HL-60 (cell line): ENCODE data around the gene PBX1.

Source experiments
- DNase-seq, 2 experiments: peaks; one replicate each; pipeline ENCODE4 v3.0.0-alpha.2; 2010 to 2020; ENCODE audit warnings: low read depth in 1 of 2, low spot score in 1 of 2
- H3K27ac ChIP-seq: fragments of 250-450 bp; sonication (Bioruptor Pico); replicated peaks from 2 replicates; pipeline ENCODE4 v1.5.1; 2020; ENCODE audit warnings: mild to moderate bottlenecking, moderate library complexity
- H3K27me3 ChIP-seq: fragments of 250-450 bp; sonication (Bioruptor Pico); 2 replicates; pipeline ENCODE4 v1.5.1; 2021; ENCODE audit warnings: mild to moderate bottlenecking, moderate library complexity; ENCODE audit not compliant: insufficient read depth, poor library complexity, severe bottlenecking
- H3K4me3 ChIP-seq: replicated peaks from 2 replicates; pipeline ENCODE4 v1.5.1; 2011; ENCODE audit warnings: mild to moderate bottlenecking, control low read depth, low read length; ENCODE audit not compliant: insufficient read depth
- GABPA ChIP-seq: IDR thresholded peaks from 2 replicates; pipeline ENCODE4 v1.6.1; 2012; ENCODE audit warnings: low read depth
- POLR2AphosphoS5 ChIP-seq: IDR thresholded peaks from 2 replicates; pipeline ENCODE4 v1.6.1; 2012; ENCODE audit warnings: low read depth
- SPI1 ChIP-seq: IDR thresholded peaks from 2 replicates; pipeline ENCODE4 v1.6.1; 2012; ENCODE audit warnings: low read depth, mild to moderate bottlenecking, borderline replicate concordance
- TF ChIP-seq, protein P1 (sequence below): IDR thresholded peaks from 2 replicates; pipeline ENCODE4 v1.6.1; 2012; ENCODE audit warnings: low read depth; ENCODE audit not compliant: insufficient replicate concordance
- TF ChIP-seq, protein P2 (sequence below): IDR thresholded peaks from one replicate; pipeline ENCODE4 v1.5.1; 2011; ENCODE audit warnings: low read length, control low read depth, inconsistent platforms; ENCODE audit not compliant: insufficient read depth

Gene PBX1

DNA sequence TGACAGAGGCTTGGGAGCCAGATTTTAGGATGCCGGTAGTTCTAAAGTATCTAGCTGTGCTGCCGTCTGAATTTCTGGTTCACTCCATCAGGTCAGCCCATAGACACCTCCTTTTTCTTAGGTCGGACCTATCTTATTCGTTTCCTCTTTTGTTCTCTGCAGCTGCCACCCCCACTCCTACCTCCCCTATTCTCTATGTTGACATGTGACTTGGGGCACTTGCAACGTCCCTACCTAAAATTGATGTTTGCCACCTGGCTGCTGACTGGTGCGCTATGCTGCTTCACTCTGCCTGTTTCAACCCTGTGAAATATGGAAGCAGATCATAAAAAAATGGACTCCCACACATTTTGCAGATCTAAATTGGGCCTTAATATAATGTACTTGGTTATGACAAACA, 55.3 kb downstream of the PBX1 start:
- DNase-seq = no peak
- Histone ChIP-seq H3K4me3 (no peak overlapping the region), H3K27ac (no peak overlapping the region), H3K27me3 (no peaks in the 10 kb centered on the region)
- no peak for TF ChIP-seq SPI1
- no peak for TF ChIP-seq POLR2AphosphoS5
- TF ChIP-seq, protein P1, sequence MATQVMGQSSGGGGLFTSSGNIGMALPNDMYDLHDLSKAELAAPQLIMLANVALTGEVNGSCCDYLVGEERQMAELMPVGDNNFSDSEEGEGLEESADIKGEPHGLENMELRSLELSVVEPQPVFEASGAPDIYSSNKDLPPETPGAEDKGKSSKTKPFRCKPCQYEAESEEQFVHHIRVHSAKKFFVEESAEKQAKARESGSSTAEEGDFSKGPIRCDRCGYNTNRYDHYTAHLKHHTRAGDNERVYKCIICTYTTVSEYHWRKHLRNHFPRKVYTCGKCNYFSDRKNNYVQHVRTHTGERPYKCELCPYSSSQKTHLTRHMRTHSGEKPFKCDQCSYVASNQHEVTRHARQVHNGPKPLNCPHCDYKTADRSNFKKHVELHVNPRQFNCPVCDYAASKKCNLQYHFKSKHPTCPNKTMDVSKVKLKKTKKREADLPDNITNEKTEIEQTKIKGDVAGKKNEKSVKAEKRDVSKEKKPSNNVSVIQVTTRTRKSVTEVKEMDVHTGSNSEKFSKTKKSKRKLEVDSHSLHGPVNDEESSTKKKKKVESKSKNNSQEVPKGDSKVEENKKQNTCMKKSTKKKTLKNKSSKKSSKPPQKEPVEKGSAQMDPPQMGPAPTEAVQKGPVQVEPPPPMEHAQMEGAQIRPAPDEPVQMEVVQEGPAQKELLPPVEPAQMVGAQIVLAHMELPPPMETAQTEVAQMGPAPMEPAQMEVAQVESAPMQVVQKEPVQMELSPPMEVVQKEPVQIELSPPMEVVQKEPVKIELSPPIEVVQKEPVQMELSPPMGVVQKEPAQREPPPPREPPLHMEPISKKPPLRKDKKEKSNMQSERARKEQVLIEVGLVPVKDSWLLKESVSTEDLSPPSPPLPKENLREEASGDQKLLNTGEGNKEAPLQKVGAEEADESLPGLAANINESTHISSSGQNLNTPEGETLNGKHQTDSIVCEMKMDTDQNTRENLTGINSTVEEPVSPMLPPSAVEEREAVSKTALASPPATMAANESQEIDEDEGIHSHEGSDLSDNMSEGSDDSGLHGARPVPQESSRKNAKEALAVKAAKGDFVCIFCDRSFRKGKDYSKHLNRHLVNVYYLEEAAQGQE = no peak
- TF ChIP-seq, protein P2, sequence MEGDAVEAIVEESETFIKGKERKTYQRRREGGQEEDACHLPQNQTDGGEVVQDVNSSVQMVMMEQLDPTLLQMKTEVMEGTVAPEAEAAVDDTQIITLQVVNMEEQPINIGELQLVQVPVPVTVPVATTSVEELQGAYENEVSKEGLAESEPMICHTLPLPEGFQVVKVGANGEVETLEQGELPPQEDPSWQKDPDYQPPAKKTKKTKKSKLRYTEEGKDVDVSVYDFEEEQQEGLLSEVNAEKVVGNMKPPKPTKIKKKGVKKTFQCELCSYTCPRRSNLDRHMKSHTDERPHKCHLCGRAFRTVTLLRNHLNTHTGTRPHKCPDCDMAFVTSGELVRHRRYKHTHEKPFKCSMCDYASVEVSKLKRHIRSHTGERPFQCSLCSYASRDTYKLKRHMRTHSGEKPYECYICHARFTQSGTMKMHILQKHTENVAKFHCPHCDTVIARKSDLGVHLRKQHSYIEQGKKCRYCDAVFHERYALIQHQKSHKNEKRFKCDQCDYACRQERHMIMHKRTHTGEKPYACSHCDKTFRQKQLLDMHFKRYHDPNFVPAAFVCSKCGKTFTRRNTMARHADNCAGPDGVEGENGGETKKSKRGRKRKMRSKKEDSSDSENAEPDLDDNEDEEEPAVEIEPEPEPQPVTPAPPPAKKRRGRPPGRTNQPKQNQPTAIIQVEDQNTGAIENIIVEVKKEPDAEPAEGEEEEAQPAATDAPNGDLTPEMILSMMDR = no peak
- TF ChIP-seq GABPA = no peak

DNA sequence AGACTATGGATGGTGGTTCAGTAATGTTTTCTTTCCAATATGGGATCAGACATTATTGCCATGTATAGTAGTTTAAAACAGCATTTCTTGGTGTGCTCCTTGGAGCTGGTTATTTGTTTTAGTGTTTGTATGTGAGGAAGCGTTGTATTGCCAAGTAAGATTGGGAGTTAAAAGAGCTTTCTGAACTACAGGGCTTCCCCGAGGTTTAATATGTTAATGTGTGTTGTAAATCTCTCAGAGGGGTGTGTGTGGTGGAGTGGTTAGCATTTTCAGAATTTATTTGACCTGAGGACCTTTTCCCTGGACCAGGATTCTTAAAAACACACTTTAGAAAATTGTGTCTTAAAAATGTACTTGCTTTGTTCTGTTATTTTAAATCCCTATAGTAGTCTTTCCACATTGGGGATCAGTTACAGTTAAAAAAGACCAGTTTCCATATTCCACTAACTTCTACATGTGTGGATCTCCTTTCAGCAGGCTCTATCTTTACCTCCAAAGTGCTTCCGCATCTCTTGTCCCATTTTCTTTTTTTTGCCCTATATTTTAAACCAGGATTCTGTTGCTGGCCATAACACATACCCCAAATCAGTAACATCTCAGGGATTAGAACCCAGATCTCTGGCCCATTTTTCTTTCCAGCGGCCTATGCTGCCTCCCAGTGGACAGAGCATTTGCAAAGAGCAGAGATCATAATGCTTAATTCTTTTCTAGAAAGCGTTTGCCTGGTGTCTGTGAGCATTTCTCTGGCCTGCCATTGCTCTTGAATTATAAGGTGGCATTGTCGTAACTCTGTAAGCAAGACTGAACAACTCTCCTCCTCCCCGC, 58.6 kb downstream of the PBX1 start:
- Histone ChIP-seq H3K27ac (no peak overlapping the region), H3K27me3 (no peaks in the 10 kb centered on the region), H3K4me3 (no peak overlapping the region)
- no peak for DNase-seq
- TF ChIP-seq POLR2AphosphoS5 = no peak
- TF ChIP-seq, protein P1 = no peak
- no peak for TF ChIP-seq SPI1
- no peak for TF ChIP-seq GABPA
- TF ChIP-seq, protein P2 = no peak

DNA sequence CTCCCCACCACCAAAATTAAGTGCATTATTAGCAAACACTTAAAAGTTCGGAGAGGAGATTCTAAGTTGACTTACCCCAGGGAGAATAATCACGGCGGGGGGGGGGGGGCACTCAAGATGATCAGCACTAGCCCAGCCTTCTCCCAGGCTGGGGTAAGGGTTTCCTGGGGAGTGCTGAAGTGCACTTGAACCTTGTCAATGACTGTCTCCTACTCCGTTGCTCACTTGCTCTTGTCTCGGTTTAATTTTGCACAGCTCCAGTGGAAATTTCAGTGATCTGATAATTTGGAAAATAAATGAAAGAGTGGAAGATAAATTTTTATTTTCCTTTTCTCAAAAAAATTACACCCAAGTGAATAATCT, 59.2 kb downstream of the PBX1 start:
- H3K27me3 ChIP-seq = no peaks in the 10 kb centered on the region
- H3K27ac ChIP-seq = no peak overlapping the region
- TF ChIP-seq GABPA (no peak), SPI1 (no peak), POLR2AphosphoS5 (no peak)
- TF ChIP-seq, protein P1 = no peak
- TF ChIP-seq, protein P2 = no peak
- H3K4me3 ChIP-seq = no peak overlapping the region
- DNase-seq = no peak
